Smooth muscle cell (in vitro differentiated cells): Measurements from ENCODE around the gene ALCAM. TPM values are rescaled to one million over a fixed set of nuclear protein-coding genes. Genes with fewer than 3 reads are reported as not detected.
A peak's percentile ranks its signal among the peaks of the same experiment; 100 is the strongest.
"Not testable (repeated sequence)": the region's sequence is repeated elsewhere in the genome, so short reads cannot be mapped to it uniquely, and the experiment has no call there.

Experiments
- DNase-seq: peaks from one replicate; lab custom pipeline; 2025; ENCODE audit not compliant: unreplicated experiment; lab: John Stamatoyannopoulos, UW
- H2AFZ ChIP-seq: fragments of 200-600 bp; sonication (generic); 2 replicates; pipeline ENCODE4 v1.6.0; 2016; ENCODE audit warnings: antibody characterized with exemption, low read depth, mild to moderate bottlenecking
- H3F3A ChIP-seq: fragments of 200-600 bp; sonication (generic); 2 replicates; pipeline ENCODE4 v1.6.0; 2017; ENCODE audit warnings: antibody characterized with exemption, low read depth
- H3K27ac ChIP-seq: fragments of 200-600 bp; sonication (generic); 2 replicates; pipeline ENCODE4 v1.5.1; 2016; ENCODE audit warnings: low read depth, mild to moderate bottlenecking
- H3K27me3 ChIP-seq: fragments of 200-600 bp; sonication (generic); 2 replicates; pipeline ENCODE4 v1.6.1; 2016; ENCODE audit warnings: low read depth, mild to moderate bottlenecking
- H3K36me3 ChIP-seq: fragments of 200-600 bp; sonication (generic); 2 replicates; pipeline ENCODE4 v1.5.1; 2016; ENCODE audit warnings: low read depth
- H3K4me1 ChIP-seq: fragments of 200-600 bp; sonication (generic); 2 replicates; pipeline ENCODE4 v1.5.1; 2016; ENCODE audit warnings: low read depth
- H3K4me2 ChIP-seq: fragments of 200-600 bp; sonication (generic); 2 replicates; pipeline ENCODE4 v1.6.0; 2016; ENCODE audit warnings: mild to moderate bottlenecking
- H3K4me3 ChIP-seq: fragments of 200-600 bp; sonication (generic); 2 replicates; pipeline ENCODE4 v1.5.1; 2016; ENCODE audit warnings: mild to moderate bottlenecking
- H3K79me2 ChIP-seq: fragments of 200-600 bp; sonication (generic); 2 replicates; pipeline ENCODE4 v1.6.0; 2016; ENCODE audit warnings: low read depth, mild to moderate bottlenecking
- H3K9ac ChIP-seq: fragments of 200-600 bp; sonication (generic); 2 replicates; pipeline ENCODE4 v1.6.0; 2016; ENCODE audit warnings: low read depth
- H3K9me3 ChIP-seq: fragments of 200-600 bp; sonication (generic); replicated peaks from 2 replicates; pipeline ENCODE4 v1.5.1; 2016; ENCODE audit warnings: low read depth
- H4K20me1 ChIP-seq: fragments of 200-600 bp; sonication (generic); 2 replicates; pipeline ENCODE4 v1.6.0; 2016; ENCODE audit warnings: low read depth
- WGBS: methylation state at CpG from one replicate; pipeline ENCODE4 v1.1.7; 2016; ENCODE audit warnings: low lambda C conversion rate; 5-methylcytosine and 5-hydroxymethylcytosine counted together
- polyA plus RNA-seq: library from polyadenylated mRNA; unstranded; fragments of >200 nt; fragmentation: Nextera tagmentation; extraction: Ambion mirVana; gene quantifications from 2 replicates; pipeline ENCODE4 v1.2.1, GENCODE V29; 2016
- total RNA-seq: library from RNA; depleted of rRNA; stranded (reverse); fragments of >200 nt; gene quantifications from 2 replicates; pipeline ENCODE4 v1.2.3, GENCODE V29; 2014
- TF ChIP-seq, protein P1 (sequence below): fragments of 200-600 bp; sonication (generic); IDR thresholded peaks from 2 replicates; pipeline ENCODE4 v1.5.1; 2017; ENCODE audit warnings: borderline replicate concordance, mild to moderate bottlenecking, antibody characterized with exemption; ENCODE audit not compliant: insufficient read depth, poor library complexity, severe bottlenecking

ALCAM gene
- total and polyA plus RNA-seq, 2 experiments from 2014 or later = 110 to 314 TPM

DNA sequence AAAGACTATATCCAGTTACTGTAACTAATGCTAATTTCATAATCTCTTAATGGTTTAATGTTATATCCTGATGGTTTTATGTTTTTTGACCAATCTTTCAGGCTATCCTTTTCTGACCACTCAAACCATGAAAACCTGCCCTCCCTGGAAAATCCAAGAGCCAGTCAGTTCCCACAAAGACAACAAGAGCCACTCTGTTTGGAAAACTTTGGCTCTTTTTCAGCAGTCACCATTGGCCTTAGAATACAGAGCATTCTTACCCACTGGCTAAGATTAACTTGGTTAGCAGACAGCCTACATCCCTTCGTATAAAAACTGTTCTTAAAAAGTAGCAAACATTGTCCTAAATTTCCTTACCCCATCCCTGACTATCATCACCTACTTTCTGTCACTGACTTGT lies 32.9 kb downstream of the ALCAM start:
- Histone ChIP-seq H3K79me2 (peaks cover 96% of the 10 kb centered on the region), H3K4me1 (peaks cover 15% of the 10 kb centered on the region), H2AFZ (no peak overlapping the region), H3K4me3 (no peak overlapping the region), H3K9me3 (no peaks in the 10 kb centered on the region), H3K27me3 (no peaks in the 10 kb centered on the region), H3K36me3 (peaks cover 6% of the 10 kb centered on the region), H4K20me1 (no peaks in the 10 kb centered on the region), H3K27ac (peak overlapping the region; percentile 99), H3F3A (peaks cover 19% of the 10 kb centered on the region), H3K9ac (no peak overlapping the region), H3K4me2 (peak overlapping the region; percentile 15)
- 24% methylated on average over 1 of the region's 1 CpG for WGBS
- TF ChIP-seq, protein P1, sequence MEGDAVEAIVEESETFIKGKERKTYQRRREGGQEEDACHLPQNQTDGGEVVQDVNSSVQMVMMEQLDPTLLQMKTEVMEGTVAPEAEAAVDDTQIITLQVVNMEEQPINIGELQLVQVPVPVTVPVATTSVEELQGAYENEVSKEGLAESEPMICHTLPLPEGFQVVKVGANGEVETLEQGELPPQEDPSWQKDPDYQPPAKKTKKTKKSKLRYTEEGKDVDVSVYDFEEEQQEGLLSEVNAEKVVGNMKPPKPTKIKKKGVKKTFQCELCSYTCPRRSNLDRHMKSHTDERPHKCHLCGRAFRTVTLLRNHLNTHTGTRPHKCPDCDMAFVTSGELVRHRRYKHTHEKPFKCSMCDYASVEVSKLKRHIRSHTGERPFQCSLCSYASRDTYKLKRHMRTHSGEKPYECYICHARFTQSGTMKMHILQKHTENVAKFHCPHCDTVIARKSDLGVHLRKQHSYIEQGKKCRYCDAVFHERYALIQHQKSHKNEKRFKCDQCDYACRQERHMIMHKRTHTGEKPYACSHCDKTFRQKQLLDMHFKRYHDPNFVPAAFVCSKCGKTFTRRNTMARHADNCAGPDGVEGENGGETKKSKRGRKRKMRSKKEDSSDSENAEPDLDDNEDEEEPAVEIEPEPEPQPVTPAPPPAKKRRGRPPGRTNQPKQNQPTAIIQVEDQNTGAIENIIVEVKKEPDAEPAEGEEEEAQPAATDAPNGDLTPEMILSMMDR = no peak
- DNase-seq = no peak

DNA sequence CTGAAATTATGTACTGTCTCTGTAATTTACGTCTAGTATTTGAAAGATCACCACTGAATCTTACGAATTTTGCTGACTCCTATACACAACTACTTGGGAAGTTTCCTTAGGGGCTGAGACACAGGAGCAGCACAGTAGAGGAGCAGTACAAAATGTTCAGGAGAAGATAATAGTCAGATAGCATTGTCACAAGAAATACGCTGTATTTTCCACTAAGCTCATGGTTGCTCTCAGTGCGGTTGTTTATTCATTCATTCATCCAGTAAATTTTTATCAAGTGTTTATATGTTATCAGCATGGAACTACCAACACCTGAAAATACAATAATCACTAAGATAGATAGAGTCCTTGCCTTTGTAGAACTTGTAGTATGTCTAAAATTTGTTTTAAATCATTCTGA lies 34.5 kb downstream of the ALCAM start:
- peaks cover 94% of the 10 kb centered on the region for H3K79me2 ChIP-seq
- peak overlapping the region; percentile 69 for H3K27ac ChIP-seq

DNA sequence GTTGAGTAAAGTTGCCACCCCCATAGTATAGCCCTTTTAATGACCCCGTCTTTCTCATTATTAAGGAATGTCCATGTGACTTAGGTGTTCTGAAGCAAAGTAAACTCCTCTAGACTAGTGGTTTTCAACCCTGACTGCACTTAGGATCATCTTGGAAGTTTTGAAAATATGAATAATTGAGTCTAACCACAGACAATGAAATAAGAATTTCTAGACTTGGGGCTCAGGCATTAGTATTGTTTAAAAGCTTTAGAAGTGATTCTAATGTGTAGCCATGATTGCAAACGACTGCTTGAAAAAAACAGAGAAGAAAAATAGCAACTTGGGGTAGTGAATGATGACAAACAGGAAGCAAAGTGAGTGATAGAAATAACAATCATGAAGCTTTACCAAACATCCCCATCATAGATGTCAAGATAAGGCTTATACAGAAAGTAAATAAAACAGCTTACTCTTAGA lies 35.0 kb downstream of the ALCAM start:
- Histone ChIP-seq H3K4me3 (no peak overlapping the region), H3K9me3 (no peaks in the 10 kb centered on the region), H3K36me3 (peaks cover 6% of the 10 kb centered on the region), H3K4me2 (no peak overlapping the region), H3K9ac (no peak overlapping the region), H3K27ac (peak overlapping the region; percentile 69), H3K4me1 (peaks cover 9% of the 10 kb centered on the region), H3F3A (peaks cover 9% of the 10 kb centered on the region), H4K20me1 (no peaks in the 10 kb centered on the region), H3K79me2 (peaks cover 93% of the 10 kb centered on the region), H2AFZ (no peak overlapping the region), H3K27me3 (no peaks in the 10 kb centered on the region)
- DNase-seq = no peak
- TF ChIP-seq, protein P1 = no peak
- 75% methylated on average over 2 of the region's 2 CpGs for WGBS

More for the DNA sequence above, 34.5 kb downstream of the ALCAM start:
- 86% methylated on average over 4 of the region's 4 CpGs for WGBS
- H4K20me1 ChIP-seq = no peaks in the 10 kb centered on the region
- H3K4me2 ChIP-seq = no peak overlapping the region
- H3K9ac ChIP-seq = no peak overlapping the region
- no peak overlapping the region for H3K4me3 ChIP-seq
- TF ChIP-seq, protein P1 = no peak
- peaks cover 6% of the 10 kb centered on the region for H3K36me3 ChIP-seq
- H3K4me1 ChIP-seq = peaks cover 9% of the 10 kb centered on the region
- no peak for DNase-seq
- H3F3A ChIP-seq = peaks cover 9% of the 10 kb centered on the region
- H2AFZ ChIP-seq = no peak overlapping the region
- H3K9me3 ChIP-seq = no peaks in the 10 kb centered on the region
- H3K27me3 ChIP-seq = no peaks in the 10 kb centered on the region

DNA sequence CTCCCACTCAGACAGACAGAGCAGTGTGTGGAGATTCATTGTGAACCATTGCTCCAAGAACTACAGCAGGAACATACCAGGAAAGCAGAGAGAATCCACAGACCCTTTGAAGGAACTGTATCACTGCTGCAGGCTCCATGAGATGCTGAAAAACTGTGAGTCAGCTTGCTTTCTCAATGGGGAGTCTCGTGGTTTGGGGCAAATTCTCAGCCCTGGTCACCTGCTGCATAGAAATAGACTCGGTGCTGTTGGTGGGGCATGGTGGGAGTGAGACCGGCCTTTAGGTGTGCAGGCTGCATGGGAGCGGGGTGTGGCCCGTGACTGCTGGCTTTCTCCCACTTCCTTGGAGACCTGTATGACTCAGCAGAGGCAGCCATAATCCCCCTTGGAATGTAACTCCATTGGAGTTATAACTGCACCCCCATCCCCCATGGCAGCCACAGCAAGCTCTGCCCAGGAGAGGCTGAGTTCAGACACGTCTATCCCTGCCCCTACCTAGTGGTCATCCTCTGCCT lies 35.6 kb downstream of the ALCAM start:
- no peaks in the 10 kb centered on the region for H4K20me1 ChIP-seq
- H3K9me3 ChIP-seq = no peaks in the 10 kb centered on the region
- H2AFZ ChIP-seq = no peak overlapping the region
- peaks cover 9% of the 10 kb centered on the region for H3F3A ChIP-seq
- WGBS = 76% methylated on average over 6 of the region's 6 CpGs
- H3K27me3 ChIP-seq = no peaks in the 10 kb centered on the region
- no peak overlapping the region for H3K4me3 ChIP-seq
- H3K27ac ChIP-seq = peak overlapping the region; percentile 69
- H3K9ac ChIP-seq = no peak overlapping the region
- peaks cover 9% of the 10 kb centered on the region for H3K4me1 ChIP-seq
- H3K4me2 ChIP-seq = no peak overlapping the region
- peaks cover 6% of the 10 kb centered on the region for H3K36me3 ChIP-seq
- H3K79me2 ChIP-seq = peaks cover 93% of the 10 kb centered on the region
- TF ChIP-seq, protein P1 = no peak
- no peak for DNase-seq

DNA sequence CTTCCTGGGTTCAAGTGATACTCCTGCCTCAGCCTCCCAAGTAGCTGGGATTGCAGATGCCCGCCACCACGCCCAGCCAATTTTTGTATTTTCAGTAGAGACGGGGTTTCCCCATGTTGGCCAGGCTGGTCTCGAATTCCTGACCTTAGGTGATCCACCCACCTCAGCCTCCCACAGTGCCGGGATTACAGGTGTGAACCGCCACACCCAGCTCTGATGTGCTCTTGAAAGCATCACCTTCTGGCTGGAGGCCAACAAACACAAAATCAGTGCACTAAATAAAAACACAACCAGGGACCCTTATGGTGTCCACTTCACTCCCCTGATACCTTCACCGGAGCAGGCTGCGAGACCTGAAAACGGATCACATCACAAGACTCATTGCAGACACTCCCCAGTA lies 36.3 kb downstream of the ALCAM start:
- H3K36me3 ChIP-seq, H3K4me1 ChIP-seq, H3K4me2 ChIP-seq, H3K9ac ChIP-seq, H4K20me1 ChIP-seq, H3K4me3 ChIP-seq, H3K27ac ChIP-seq, H2AFZ ChIP-seq, DNase-seq, H3F3A ChIP-seq, H3K27me3 ChIP-seq, H3K9me3 ChIP-seq: not testable (repeated sequence)
- WGBS = 87% methylated on average over 9 of the region's 9 CpGs
- peaks cover 93% of the 10 kb centered on the region for H3K79me2 ChIP-seq
